Measurements from ENCODE around the gene TSPAN7.

TSPAN7 gene

DNA sequence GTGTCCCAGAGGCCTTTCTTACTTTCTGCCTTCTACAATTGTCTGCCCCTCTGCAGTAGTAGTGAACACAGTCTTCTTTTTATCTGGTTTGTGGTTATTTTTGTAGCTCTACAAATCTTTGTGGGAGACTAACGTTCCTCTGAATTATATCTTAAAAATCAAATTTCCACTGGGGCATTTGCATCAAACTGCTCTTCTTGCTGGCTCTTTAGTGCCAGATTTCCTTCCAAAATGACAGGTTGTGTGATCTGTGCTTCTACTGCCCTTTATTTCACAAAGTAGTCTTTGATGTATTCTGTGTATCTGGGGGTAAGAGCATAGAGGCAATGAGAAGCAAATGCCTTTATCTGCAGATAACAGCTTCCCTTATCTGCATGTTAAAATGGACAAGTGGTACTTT, 34.5 kb downstream of the TSPAN7 start:
- DNase-seq (ENCODE audit: low read depth), result no peak

DNA sequence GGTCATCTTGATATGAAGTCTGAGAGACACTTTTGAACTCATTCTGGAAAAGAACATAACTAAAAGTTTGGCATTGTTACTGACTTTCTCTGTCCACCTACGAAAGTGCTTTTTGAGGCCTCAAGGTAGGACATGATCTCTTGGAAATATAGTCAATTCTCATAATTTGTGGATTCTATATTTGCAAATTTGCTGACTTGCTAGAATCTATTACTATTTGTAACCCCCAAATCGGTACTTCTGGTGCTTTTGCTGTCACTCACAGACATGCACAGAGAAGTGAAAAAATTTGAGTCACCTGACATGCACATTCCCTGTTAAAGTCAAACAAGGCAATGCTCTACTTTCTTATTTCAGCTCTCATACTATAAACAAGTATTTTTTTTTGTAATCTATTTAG, 35.6 kb downstream of the TSPAN7 start:
- no peak for DNase-seq (ENCODE audit: low read depth)

DNA sequence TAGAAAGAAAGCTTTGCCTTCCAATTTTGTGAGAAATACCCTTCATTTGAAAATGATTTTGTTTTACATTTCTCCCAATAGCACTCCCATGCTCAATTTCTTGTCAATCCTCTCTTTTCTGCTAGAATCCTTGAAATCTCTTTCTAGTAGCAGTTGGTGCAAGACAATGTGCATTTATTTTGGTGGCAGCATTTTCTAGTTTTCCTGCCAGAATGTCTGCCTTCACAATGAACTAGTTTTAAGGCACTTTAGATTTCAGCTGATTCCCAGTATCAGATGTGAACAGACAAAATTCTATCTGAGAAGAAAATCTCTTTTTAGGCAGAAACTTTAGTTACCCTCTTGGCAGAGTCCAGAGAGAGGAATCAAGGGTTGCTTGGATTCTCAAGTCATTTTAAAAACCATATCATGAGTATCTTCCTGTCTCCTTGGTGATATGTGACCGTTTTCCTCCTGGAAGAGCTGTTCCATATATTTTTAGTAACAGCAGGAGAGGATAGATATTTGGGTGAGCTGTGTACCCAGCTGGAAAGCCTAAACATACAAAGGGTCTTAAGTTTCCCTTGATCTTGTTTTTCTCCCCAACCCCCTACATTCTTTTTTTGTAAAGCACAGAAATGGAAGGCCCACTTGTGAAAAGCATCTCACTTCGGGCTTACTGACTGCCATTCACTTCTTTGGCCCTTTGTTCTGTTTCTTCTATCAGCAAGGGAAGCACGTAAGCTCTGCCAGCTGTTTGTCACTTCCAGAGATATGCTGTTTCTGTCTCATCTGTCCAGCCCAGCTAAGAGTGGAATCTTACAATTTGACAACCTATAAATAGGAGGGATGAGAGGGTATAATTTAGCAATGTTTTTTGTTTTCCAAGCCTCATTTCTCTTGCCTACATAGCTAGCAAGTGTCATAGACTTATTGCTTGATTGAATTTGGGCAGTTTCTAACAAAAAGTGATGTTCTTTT, 38.7 kb downstream of the TSPAN7 start:
- DNase-seq (ENCODE audit: low read depth), result no peak

DNA sequence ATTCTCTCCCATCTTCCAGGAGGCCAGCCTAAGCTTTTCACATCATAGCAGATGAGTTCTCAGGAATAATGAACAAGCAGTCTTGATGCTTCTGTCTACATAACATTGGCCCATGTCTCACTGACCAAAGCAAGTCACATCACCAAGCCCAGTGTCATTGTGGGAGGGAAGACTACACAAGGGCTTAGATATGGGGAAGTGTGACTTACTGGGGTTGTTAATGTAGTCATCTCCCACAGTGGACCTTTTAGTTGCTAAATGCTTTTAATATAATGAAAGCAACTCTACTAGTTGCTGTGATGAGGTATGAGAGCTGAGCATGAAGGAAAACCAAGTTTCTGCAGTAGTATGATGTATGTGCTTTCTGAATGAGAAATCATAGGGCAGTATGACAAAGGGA, 40.5 kb downstream of the TSPAN7 start:
- DNase-seq (ENCODE audit: low read depth), result no peak

DNA sequence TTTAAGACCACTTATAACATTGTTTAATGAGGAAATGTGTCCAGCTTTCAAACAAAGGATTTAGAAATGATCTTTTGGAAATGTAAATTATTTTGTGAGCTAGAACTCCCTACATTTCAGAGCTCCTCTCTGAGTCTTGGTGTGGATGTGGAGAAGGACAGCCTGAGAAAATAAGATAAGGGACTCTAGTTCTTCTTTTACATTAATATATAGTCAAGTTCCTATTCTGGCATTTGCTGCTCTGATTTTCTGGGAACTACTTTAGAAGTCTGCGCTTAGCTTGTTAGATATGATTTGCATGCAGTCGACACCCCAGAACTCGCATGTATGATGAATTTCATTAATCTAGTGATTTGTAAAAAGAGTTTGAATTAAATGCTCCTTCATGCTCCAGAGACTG, 45.5 kb downstream of the TSPAN7 start:
- no peak for DNase-seq (ENCODE audit: low read depth)

DNA sequence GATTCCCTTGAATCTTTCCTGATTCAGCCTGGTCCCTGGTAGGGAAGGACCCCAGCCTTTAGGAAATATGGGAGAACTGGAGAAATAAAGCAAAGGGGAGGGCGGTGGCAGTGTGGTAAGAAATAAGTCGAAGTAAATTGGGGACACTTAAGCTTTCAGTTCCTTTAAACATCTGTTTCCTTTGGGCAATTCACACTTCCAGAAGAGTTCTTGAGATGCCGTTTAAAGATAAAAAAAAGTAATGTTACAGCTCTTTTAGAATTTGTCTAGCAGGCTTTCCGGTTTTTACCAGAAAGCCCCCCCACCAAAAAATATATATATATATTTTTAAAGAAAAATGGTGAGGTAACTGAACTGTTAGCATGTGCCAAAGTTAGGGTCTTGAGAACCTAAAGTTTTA, 46.6 kb downstream of the TSPAN7 start:
- no peak for DNase-seq (ENCODE audit: low read depth)

DNA sequence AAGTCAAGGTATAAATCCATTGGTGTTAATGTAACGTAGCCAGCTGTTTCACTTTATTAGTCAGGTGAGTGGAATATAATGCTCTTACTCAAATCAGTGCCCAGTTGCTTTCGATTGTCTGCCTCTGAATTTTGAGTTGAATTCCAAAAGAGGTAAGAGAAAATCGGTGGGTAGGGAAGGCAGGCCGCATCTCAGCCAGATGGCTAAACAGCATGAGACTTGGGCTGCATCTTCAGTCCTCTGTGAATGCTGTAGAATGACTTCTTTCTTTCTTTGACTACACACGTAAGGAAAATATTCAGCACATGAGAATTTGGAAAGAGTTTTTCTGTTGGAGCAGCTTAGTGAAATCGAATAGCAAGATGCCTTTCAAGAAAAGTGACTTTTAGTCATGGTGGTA, 49.5 kb downstream of the TSPAN7 start:
- no peak for DNase-seq (ENCODE audit: low read depth)

DNA sequence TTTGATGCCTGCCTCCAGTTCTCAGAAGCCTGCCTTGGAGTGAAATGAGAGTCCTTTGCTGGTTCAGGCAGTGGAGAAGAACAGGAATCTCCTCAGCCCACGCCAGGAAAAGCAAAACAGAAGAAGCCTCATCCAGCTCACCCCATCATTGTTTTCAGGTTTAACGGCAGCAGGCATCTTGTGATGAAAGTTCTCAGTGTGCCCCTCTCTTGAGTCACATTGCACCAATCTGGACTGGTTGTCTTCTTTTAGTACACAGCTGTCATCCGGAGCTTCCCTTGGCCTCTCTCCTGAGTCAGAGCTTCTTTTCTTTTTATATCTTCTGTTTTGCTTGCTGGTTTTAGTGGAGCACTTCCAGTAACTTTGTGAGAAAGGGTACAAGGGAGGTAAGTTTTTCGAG, 50.9 kb downstream of the TSPAN7 start:
- DNase-seq (ENCODE audit: low read depth), result no peak

DNA sequence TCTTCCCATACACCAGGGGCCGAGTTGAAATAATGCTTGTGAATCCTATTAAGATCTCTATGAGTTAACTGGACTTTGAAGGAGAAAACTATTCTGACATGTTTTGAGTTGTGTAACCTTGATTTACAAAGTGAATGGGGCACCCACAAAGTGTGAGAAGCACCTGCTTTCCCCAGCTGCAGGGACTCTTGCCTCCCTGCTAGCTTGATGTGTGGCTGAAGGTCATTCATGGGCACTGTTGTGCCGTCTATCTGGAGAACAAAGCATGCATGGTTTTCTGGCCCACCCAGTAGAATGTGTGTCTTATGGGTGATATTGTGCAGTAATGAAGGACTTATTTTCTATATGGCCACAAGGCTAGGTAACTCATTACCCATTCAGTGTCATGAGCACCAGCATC, 53.1 kb downstream of the TSPAN7 start:
- DNase-seq (ENCODE audit: low read depth), result no peak

DNA sequence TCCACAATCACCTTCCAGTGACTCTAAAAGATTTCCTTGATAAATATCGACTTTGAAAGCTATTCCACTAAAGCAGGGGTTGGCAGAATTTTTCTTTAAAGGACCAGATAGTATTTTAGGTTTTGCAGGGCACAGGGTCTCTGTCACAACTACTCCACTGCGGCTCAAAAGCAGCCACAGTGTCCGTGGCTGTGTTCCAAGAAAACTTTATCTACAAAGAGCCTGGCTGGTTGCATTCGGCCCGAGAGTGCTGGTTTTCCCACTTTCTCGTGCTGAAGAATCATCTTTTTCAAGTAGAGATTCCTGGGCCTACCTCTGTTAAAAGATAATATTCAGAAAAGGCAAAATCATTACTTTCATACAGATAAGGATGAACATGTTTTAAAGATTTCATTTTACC, 55.6 kb downstream of the TSPAN7 start:
- DNase-seq (ENCODE audit: low read depth), result no peak

DNA sequence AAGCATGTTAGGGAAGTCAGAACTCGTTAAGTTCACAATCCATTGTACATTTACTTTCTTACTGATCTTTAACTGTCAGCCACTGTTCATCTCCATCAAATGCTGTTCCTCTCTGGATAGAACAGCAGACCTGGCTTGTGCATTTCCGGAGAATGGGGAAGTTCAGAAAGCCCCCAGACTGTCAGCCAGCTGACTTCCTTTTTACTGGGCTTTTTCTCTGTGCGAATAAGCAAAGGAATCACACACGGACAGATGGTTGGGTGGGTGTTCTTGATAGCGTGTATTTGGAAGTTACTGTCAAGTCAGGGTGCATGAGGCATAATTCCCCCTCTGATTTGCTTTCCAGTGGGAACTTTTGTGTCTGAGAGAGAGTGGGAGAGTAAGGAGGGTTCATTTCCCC, 56.8 kb downstream of the TSPAN7 start:
- DNase-seq (ENCODE audit: low read depth), result no peak

DNA sequence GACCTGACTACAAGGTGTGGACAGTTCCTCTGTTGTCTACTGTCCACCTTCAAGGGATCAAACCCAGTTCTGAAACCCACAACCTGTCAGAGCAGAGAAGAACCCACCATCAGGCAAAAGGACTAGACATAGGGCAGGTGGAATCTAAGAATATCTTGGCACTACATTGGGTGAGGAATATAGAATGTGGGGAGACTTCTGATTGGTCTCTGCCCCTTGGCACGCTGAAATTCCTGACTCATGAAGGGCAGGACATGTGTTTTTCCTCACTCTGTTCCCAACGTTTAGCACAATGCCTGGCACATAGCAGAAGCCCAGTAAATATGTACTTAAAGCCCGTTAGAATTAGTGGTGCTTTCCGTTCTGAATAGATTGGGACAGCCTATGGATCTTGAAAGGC, 59.3 kb downstream of the TSPAN7 start:
- DNase-seq (ENCODE audit: low read depth), result no peak

DNA sequence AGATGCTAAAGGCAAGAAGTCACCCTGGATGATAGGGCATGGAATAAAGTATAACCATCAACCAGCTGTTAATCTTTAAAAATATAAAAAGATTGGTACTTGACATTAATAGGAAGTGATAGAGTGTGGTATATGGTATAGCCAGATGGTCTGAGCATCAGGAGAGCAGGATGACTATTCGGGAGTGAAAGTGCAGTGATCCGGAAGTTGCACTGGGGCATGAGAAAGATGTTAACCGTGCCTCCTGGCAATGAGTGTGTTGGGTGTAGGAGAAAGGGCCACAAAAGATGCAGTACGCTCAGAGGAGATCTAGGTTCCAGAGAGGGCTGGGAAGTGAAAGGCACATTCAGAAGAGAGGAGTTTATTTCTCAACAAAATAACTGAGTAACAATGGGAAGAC, 65.0 kb downstream of the TSPAN7 start:
- DNase-seq (ENCODE audit: low read depth), result no peak

DNA sequence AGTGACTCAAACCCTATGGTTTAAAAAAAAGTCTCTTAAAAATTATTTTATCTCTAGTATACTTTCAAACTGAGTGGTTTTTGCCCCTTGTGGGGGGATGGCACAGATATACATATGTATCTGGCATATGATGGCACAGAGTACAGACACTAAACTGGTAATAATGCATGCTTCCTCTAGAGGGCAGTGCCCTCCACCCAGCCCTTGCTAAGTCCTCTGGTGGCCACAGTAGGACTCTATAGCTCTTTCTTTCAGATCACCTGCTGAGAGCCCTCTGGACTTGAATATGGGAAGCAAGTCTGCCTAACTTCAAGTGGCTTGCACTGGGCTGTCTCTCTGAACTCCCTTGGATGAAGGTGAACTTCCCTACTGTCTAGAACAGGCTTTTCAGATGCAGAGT, 66.3 kb downstream of the TSPAN7 start:
- no peak for DNase-seq (ENCODE audit: low read depth)

DNA sequence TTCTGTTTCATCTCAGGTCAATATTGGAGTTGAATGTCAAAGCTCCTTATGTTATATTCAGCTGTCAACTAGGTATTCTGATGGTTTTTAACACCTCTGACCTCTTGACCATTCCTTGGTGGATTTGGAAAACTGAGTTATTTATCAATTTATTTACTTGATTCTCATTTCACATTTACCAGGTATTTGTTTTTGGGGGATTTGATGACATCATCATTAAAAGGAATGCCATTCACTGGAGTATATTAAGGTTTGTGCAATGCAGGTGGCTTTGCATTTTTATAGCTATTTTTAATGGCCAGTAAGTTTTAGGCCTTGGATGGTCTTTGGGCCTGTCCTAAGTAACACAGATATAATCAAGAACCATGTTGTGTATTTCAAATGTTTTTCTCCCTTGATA, 67.2 kb downstream of the TSPAN7 start:
- DNase-seq (ENCODE audit: low read depth), result no peak

DNA sequence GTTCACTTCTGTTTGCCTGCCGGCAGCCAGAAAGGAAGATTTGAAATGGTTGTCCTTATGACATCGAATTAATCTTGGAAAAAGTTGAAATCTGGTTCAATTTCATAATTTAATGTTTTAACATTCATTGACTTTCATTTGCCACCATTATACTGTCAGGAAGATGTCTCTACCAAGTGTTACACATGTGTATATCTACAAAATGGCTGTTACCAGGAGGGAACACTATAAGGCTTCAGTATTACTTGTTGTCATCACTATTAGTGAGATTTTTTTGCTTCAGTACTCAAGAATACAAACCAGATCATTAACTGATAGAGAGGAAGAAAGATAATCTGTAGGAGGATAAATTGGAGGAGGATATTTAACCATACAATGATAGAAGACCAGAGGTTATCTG, 71.2 kb downstream of the TSPAN7 start:
- DNase-seq (ENCODE audit: low read depth), result no peak

DNA sequence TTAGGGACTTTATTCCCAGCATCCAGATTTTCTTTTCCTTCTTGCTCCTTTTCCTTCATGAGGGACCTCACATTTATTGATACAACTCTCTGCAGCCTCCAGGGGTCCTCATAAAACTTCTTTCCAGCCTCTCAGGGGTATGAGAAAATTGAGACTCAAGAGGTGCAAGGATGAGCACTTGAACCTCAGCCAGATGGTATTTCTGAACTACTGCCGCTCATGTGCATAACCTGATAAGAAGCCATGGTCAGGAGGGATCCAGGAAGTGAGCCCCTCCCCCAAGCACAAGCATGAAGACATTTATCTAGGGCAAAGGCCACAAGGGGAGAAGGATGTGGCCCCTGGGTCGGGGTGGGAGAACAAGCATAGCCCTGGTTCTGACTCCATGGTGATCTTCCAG, 73.3 kb downstream of the TSPAN7 start:
- no peak for DNase-seq (ENCODE audit: low read depth)

DNA sequence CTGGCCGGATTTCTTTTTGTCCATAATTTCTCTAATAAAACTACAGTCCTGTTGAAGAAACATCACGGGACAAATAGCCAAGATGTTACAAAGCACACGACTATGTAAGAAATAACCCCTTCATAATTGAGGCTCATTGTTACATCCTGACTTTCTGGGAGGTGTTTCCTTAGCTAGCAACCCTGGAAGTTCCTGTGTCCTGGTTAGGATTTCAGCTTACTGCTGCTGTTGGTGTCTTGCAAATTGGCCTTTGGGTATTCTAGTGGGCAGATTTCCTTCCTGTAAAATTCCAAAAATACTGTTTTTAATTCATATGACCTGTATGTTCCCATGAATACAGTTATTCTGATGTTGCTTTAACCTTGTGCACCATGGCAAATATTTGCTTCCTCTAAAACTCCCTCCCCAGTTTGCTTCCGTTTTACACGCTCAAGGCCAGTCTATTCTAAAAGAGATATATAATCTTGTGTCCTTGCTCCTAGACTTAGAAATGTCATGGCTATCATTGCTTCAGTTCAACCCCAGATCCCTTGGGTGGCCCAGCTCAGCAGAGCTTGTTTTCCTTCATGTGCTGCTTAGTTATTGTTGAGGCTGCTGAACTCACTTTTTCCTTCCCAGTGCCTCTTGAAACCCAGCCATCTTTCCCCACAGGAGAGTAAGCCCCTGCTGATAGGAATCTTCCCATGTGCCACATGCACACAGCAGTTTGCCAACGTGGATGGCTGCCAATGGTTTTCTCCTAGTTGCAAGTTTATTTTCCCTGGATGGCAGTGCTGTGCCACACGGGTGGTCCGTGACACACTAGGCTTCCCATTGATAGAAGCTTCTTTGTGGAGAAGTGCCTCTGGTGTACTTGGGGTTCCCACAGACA, 75.8 kb downstream of the TSPAN7 start:
- DNase-seq (ENCODE audit: low read depth), result no peak

DNA sequence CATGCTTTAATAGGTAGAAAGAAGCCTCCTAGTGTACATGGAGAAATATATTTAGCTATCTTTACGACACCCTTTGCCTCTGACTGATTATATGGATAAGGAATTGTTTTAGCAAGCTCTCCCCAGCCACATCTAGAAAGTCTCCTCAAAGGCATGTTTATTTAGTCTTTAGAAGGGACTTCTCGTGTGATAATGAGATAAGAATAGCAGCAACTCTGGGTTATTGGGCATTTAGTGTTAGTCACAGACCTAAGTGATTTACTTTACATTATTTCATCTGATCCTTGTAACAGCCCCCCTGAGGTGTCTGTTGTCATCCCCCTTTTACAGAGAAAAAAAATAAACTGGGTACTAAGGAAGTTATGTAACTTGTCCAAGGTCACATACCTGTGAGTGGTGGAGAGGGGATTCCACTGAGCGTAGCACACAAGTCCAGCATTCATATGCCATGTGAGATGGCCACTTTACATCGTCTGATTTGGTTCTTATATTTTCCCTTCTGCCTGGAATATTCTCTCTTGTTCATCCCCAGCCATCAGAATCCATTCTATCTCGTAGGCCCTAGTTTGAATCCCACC, 77.7 kb downstream of the TSPAN7 start:
- no peak for DNase-seq (ENCODE audit: low read depth)

DNA sequence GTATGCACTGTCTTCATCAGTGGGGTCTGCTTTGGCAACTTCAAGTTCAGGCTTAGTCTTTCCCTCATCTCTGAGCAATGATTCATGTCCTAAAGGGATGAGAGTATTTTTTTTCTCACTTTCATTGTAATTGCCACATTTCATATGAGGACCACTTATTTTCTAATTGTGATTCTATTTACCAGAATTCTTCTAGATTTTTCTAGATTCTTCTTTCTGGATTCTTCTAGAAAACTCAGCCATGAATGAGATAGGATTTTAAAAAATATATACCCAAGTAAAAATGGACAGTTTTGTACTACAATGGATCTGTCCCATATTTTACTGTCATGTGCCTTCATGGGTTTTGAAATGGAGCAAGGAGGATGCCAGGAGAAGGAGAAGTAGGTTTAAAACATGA, 78.4 kb downstream of the TSPAN7 start:
- no peak for DNase-seq (ENCODE audit: low read depth)

DNA sequence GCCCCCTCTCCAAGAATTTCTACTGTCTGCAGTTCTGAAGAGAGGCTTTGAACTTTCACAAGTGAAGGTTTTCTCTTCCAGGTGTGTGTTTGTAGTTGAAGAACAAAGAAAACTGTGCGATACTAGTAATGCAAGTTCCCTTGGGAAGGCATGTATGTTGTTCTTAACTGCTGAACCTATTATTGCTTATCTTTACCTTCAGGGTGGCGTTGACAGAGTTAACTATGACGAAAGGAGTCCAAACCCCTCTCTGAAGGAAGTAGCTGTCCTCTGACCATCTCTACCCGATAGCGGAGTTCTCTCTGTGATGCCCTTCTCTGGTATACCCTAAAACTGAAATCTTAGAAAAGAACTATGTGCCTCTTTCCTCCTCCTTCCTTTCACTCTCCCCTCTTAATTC, 79.9 kb downstream of the TSPAN7 start:
- DNase-seq (ENCODE audit: low read depth), result no peak

DNA sequence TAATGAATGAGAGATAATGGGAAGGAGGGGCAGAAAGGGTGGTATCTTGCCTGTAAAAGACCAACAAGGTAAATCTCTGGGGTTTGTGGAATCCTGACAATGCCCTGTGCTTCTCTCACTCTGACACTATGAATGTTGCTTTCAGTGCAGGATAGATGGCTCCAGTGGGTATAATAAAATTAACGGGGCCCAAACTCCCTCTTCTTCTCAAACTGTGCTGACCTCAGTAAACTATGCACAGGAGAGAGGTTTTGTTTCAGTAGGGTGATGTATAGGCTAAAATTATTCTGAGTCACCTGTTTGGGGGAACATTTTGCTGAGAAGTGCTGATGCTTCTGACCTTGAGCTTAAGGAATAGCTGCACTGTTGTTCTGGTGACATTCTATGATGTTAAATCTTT, 82.6 kb downstream of the TSPAN7 start:
- no peak for DNase-seq (ENCODE audit: low read depth)

DNA sequence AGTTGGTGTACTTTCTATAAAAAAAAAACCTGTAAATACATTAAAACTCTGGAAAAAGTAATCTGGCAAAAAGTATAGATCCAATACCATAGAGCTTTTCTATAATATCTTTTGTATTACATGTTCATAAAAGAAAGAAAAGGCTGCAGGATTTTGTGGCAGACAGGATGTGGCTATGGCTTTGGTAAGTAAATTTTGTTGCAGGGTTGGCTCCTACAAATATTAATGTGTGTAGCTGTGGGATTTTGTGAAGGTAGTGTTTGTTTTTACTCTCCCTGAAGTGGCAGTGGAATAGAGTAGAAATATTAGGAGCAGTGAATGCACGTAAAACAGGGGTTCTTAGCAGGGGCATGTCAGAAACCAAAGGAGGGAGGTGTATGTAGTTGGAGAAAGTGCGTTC, 84.8 kb downstream of the TSPAN7 start:
- no peak for DNase-seq (ENCODE audit: low read depth)
